Adrenal gland (tissue), 12 donors: Measurements from ENCODE around the gene RGS4. TPM values are rescaled to one million over a fixed set of nuclear protein-coding genes. Genes with fewer than 3 reads are reported as not detected.

Experiments
- DNase-seq, 7 donors: peaks; one replicate each; pipeline ENCODE4 v3.0.0-alpha.2; 2019 to 2020
- H3K27ac ChIP-seq, 5 donors: fragments of 200-600 bp; sonication (generic) in 4 of 5; 1 replicate in 3 of 5; 2 replicates in 2 of 5; pipeline versions ENCODE4 v1.5.1 to v1.8.0; 2016 to 2020; ENCODE audit warnings: mild to moderate bottlenecking in 1 of 5
- H3K27me3 ChIP-seq: fragments of 200-600 bp; 2 replicates; pipeline ENCODE4 v1.8.0; 2021
- H3K36me3 ChIP-seq, 2 donors: fragments of 200-600 bp; replicated peaks in 1 of 2; 1 replicate in 1 of 2; 2 replicates in 1 of 2; pipeline versions ENCODE4 v1.5.1 to v1.8.0; 2018 to 2022
- H3K4me1 ChIP-seq, 2 donors: fragments of 200-600 bp; replicated peaks in 1 of 2; 1 replicate in 1 of 2; 2 replicates in 1 of 2; pipeline versions ENCODE4 v1.5.1 to v1.8.0; 2018 to 2021
- H3K4me3 ChIP-seq, 4 donors: fragments of 200-600 bp; sonication (generic) in 3 of 4; one replicate each; pipeline ENCODE4 v1.5.1; 2016 to 2018
- H3K9me3 ChIP-seq, 3 donors: fragments of 200-600 bp; sonication (generic) in 1 of 3; replicated peaks in 1 of 3; 1 replicate in 2 of 3; 2 replicates in 1 of 3; pipeline versions ENCODE4 v1.5.1 to v1.8.0; 2016 to 2021
- CTCF ChIP-seq, 6 experiments: fragments of 450-650 bp in 4 of 6; fragments of 200-600 bp in 2 of 6; sonication (generic) in 1 of 6; IDR thresholded peaks; 1 replicate in 5 of 6; 2 replicates in 1 of 6; pipeline versions ENCODE4 v1.5.1 to v1.8.0; 2016 to 2021; ENCODE audit warnings: antibody characterized with exemption in 6 of 6, mild to moderate bottlenecking in 2 of 6, moderate library complexity in 1 of 6
- POLR2A ChIP-seq, 2 donors: fragments of 450-650 bp; IDR thresholded peaks; one replicate each; pipeline ENCODE4 v1.6.1; 2017; ENCODE audit warnings: antibody characterized with exemption in 2 of 2, mild to moderate bottlenecking in 2 of 2, moderate library complexity in 1 of 2
- WGBS, 4 donors: extraction: QIAGEN DNeasy Blood & Tissue Kit in 2 of 4; methylation state at CpG; one replicate each; pipeline versions ENCODE4 v1.1.5 to v1.1.7; 2013 to 2017; 5-methylcytosine and 5-hydroxymethylcytosine counted together
- intact Hi-C, 2 donors: fragments of 100-400 bp; cut with DNase I; formaldehyde crosslinking; loops; one replicate each; pipeline versions ENCODE4 v1.14.1 to v1.15.0; 2022 to 2023
- polyA plus RNA-seq, 3 donors: library from polyadenylated mRNA; stranded (reverse); fragments of 200-250 nt in 2 of 3; fragments of 350-450 nt in 1 of 3; fragmentation: Illumina TruSeq in 1 of 3; extraction: RNeasy Lipid Tissue Mini Kit (QIAGEN cat#74804) in 1 of 3; gene quantifications; one replicate each; pipeline ENCODE4 v1.2.3, GENCODE V29; 2013 to 2014
- total RNA-seq, 9 donors: library from RNA; depleted of rRNA in 4 of 9; stranded (reverse); fragments of >200 nt in 4 of 9; fragments of 120-200 nt in 1 of 9; fragmentation: NEBNext Ultra II Directional in 1 of 9; extraction: Animal tissue kit (Norgen Biotek cat#: 25700) in 1 of 9; gene quantifications; one replicate each; pipeline versions ENCODE4 v1.1.0 to v1.2.4, GENCODE V29; 2013 to 2023
- donor health status: healthy with polysubstance abuse.
- donor health status: Bipolar disorder and iron deficiency.
- donor health status: DM: yes; HTN: yes; CAD: no.
- donor health status: DM: no; HTN: no; CAD: no.
- donor health status: DM: no; HTN: no; CAD: no.
- donor health status: DM: yes; HTN: yes; CAD: no.

RGS4 gene
- total and polyA plus RNA-seq, 12 donors = 2.2 to 48.5 (median 12.4) TPM

GRCh38 chr1:163120372-163120771 lies 51.2 kb downstream of the RGS4 start:
- intact Hi-C loops = no loop called here
- H3K36me3 ChIP-seq = no peaks in the 10 kb centered on the region
- WGBS, 4 donors = 58 to 65% (median 61%) methylated on average over 1 of the region's 1 CpG
- no peak overlapping the region for H3K4me3 ChIP-seq
- no peaks in the 10 kb centered on the region for H3K27me3 ChIP-seq
- DNase-seq = no peak
- TF ChIP-seq CTCF (IDR thresholded peaks at IDR 0.05) (no peak), POLR2A (IDR thresholded peaks at IDR 0.05) (no peak)
- H3K27ac ChIP-seq = no peak overlapping the region
- H3K9me3 ChIP-seq = no peaks in the 10 kb centered on the region
- no peaks in the 10 kb centered on the region for H3K4me1 ChIP-seq

GRCh38 chr1:163124812-163125211 lies 55.7 kb downstream of the RGS4 start:
- 72 to 81% (median 74%) methylated on average over 4 of the region's 4 CpGs for WGBS, 4 donors
- no peaks in the 10 kb centered on the region for H3K27me3 ChIP-seq
- no peak for DNase-seq
- H3K4me1 ChIP-seq = no peaks in the 10 kb centered on the region
- no peak overlapping the region for H3K27ac ChIP-seq
- no peaks in the 10 kb centered on the region for H3K36me3 ChIP-seq
- no peak overlapping the region for H3K4me3 ChIP-seq
- intact Hi-C loops = no loop called here
- no peak for TF ChIP-seq CTCF (IDR thresholded peaks at IDR 0.05)
- H3K9me3 ChIP-seq = no peaks in the 10 kb centered on the region

Other genes starting within 250 kb of the RGS4 start
- not detected for gene CCDC190, start 208.2 kb upstream of the RGS4 start, total RNA-seq
- gene CCDC190, start 208.2 kb upstream of the RGS4 start, polyA plus RNA-seq = not detected
- gene RGS5, start 133.6 kb downstream of the RGS4 start, total RNA-seq = 100 to 1,000 TPM in 8 of 9 donors, 10 to 100 TPM in 1; 82.9 to 472 (median 153) TPM
- 100 to 1,000 TPM in 2 of 3 donors, 10 to 100 TPM in 1; 56.5 to 660 (median 214) TPM for gene RGS5, start 133.6 kb downstream of the RGS4 start, polyA plus RNA-seq